Liver (tissue), 3 donors: ENCODE data around the gene HIPK2.

Source experiments
- RAD21 ChIP-seq, 2 donors: IDR thresholded peaks; 2 replicates each; pipeline ENCODE4 v1.6.1; 2016; ENCODE audit warnings: antibody characterized with exemption in 2 of 2, mild to moderate bottlenecking in 2 of 2
- TAF1 ChIP-seq: conservative IDR thresholded peaks from 2 replicates; pipeline ENCODE4 v1.6.1; 2016; ENCODE audit warnings: antibody characterized with exemption, mild to moderate bottlenecking
- TF ChIP-seq, protein P1 (sequence below): fragments of 150-350 bp; IDR thresholded peaks from 2 replicates; pipeline ENCODE4 v1.5.1; 2017; ENCODE audit warnings: improper control_type of control experiment, low read depth, low read length; ENCODE audit not compliant: missing input control
- TF ChIP-seq, protein P2 (sequence below): IDR thresholded peaks from 2 replicates; pipeline ENCODE4 v1.6.1; 2016; ENCODE audit warnings: antibody characterized with exemption
- TF ChIP-seq, protein P3 (sequence below): IDR thresholded peaks from 2 replicates; pipeline ENCODE4 v1.6.1; 2016; ENCODE audit warnings: antibody characterized with exemption, mild to moderate bottlenecking
- TF ChIP-seq, protein P4 (sequence below): IDR thresholded peaks from 2 replicates; pipeline ENCODE4 v1.6.1; 2016; ENCODE audit warnings: antibody characterized with exemption
- donor health status: healthy.
- donor health status: healthy.

DNA sequence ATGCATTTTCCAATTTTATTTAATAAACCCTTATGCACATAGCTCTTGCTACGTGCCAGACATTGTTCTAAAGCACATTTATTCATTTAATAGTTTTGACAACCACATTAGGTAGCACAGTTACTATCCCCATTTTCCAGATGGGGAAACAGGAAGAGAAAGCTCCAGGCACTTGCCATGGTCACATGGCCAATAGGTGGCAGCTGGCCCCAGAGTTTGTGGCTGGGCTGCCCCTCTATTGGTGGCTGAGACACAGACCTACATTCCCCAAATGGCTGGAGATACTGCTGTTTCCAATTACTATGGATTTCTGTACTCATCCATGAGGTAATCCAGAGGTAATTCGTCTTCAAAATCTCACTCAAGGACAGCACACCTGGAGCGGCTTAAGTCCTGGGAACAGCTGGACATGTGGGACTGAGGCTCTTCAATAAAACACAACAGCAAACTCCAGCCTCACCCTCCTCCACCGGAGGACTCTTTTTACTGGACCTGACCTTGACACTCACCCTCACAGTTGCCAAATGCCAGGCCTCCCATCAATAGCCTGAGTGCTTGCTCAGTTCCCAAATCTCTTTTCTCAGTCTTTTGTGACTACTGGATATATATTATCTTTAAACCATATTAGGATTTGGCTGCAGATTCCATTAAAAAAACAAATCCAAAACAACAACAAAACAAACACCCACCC, 148.3 kb downstream of the HIPK2 start:
- TF ChIP-seq, protein P1, sequence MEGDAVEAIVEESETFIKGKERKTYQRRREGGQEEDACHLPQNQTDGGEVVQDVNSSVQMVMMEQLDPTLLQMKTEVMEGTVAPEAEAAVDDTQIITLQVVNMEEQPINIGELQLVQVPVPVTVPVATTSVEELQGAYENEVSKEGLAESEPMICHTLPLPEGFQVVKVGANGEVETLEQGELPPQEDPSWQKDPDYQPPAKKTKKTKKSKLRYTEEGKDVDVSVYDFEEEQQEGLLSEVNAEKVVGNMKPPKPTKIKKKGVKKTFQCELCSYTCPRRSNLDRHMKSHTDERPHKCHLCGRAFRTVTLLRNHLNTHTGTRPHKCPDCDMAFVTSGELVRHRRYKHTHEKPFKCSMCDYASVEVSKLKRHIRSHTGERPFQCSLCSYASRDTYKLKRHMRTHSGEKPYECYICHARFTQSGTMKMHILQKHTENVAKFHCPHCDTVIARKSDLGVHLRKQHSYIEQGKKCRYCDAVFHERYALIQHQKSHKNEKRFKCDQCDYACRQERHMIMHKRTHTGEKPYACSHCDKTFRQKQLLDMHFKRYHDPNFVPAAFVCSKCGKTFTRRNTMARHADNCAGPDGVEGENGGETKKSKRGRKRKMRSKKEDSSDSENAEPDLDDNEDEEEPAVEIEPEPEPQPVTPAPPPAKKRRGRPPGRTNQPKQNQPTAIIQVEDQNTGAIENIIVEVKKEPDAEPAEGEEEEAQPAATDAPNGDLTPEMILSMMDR: no peak
- TF ChIP-seq, protein P2, sequence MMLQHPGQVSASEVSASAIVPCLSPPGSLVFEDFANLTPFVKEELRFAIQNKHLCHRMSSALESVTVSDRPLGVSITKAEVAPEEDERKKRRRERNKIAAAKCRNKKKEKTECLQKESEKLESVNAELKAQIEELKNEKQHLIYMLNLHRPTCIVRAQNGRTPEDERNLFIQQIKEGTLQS: no peak
- TF ChIP-seq, protein P3, sequence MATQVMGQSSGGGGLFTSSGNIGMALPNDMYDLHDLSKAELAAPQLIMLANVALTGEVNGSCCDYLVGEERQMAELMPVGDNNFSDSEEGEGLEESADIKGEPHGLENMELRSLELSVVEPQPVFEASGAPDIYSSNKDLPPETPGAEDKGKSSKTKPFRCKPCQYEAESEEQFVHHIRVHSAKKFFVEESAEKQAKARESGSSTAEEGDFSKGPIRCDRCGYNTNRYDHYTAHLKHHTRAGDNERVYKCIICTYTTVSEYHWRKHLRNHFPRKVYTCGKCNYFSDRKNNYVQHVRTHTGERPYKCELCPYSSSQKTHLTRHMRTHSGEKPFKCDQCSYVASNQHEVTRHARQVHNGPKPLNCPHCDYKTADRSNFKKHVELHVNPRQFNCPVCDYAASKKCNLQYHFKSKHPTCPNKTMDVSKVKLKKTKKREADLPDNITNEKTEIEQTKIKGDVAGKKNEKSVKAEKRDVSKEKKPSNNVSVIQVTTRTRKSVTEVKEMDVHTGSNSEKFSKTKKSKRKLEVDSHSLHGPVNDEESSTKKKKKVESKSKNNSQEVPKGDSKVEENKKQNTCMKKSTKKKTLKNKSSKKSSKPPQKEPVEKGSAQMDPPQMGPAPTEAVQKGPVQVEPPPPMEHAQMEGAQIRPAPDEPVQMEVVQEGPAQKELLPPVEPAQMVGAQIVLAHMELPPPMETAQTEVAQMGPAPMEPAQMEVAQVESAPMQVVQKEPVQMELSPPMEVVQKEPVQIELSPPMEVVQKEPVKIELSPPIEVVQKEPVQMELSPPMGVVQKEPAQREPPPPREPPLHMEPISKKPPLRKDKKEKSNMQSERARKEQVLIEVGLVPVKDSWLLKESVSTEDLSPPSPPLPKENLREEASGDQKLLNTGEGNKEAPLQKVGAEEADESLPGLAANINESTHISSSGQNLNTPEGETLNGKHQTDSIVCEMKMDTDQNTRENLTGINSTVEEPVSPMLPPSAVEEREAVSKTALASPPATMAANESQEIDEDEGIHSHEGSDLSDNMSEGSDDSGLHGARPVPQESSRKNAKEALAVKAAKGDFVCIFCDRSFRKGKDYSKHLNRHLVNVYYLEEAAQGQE: no peak
- TF ChIP-seq RAD21 (IDR thresholded peaks at IDR 0.05) (peak; percentile 14 to 42), TAF1 (no peak)
- TF ChIP-seq, protein P4, sequence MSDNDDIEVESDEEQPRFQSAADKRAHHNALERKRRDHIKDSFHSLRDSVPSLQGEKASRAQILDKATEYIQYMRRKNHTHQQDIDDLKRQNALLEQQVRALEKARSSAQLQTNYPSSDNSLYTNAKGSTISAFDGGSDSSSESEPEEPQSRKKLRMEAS: no peak
